PC-9 (cell line): ENCODE data around the gene AFG3L2. TPM values are rescaled to one million over a fixed set of nuclear protein-coding genes. Genes with fewer than 3 reads are reported as not detected.
A peak's percentile ranks its signal among the peaks of the same experiment; 100 is the strongest.

Experiments
- BruUV-seq: library from RNA; stranded (reverse); fragments of 400-500 nt; replicated peaks from 2 replicates; lab custom pipeline; 2021; lab: Mats Ljungman, UMichigan
- CTCF ChIA-PET: fragments of 300-600 bp; sonication (Branson Sonifier 250); formaldehyde crosslinking; loops from one replicate; lab custom pipeline; 2022; ENCODE audit warnings: antibody characterized with exemption; lab: Charles Lee
- POLR2A ChIA-PET: fragments of 300-600 bp; sonication (Branson Sonifier 250); formaldehyde crosslinking; loops from one replicate; lab custom pipeline; 2022; ENCODE audit warnings: antibody characterized with exemption; ENCODE audit not compliant: unreplicated experiment; lab: Charles Lee
- DNase-seq, 2 experiments: peaks; one replicate each; pipeline versions ENCODE4 v3.0.0 to v3.0.0-alpha.2; 2015 to 2022; ENCODE audit warnings: mixed read lengths in 1 of 2
- H2AFZ ChIP-seq: fragments of 200-600 bp; sonication (generic); 2 replicates; pipeline ENCODE4 v1.8.1; 2017; ENCODE audit warnings: antibody characterized with exemption
- H3F3A ChIP-seq: fragments of 200-600 bp; sonication (generic); 2 replicates; pipeline ENCODE4 v1.8.1; 2017; ENCODE audit warnings: antibody characterized with exemption, mild to moderate bottlenecking, low read depth; ENCODE audit not compliant: insufficient read depth
- H3K27ac ChIP-seq: fragments of 200-600 bp; sonication (generic); 2 replicates; pipeline ENCODE4 v1.6.1; 2016; ENCODE audit warnings: mixed run types
- H3K27me3 ChIP-seq: fragments of 200-600 bp; sonication (generic); 2 replicates; pipeline ENCODE4 v1.6.1; 2016; ENCODE audit warnings: low read depth, mixed run types; ENCODE audit not compliant: insufficient read depth
- H3K36me3 ChIP-seq: fragments of 200-600 bp; sonication (generic); 2 replicates; pipeline ENCODE4 v1.6.1; 2016; ENCODE audit warnings: low read depth, mixed run types
- H3K4me1 ChIP-seq: fragments of 200-600 bp; sonication (generic); replicated peaks from 2 replicates; pipeline ENCODE4 v1.6.1; 2016; ENCODE audit warnings: mixed run types; ENCODE audit not compliant: insufficient read depth
- H3K4me2 ChIP-seq: fragments of 200-600 bp; sonication (generic); 2 replicates; pipeline ENCODE4 v1.6.1; 2017; ENCODE audit warnings: mixed run types
- H3K4me3 ChIP-seq: fragments of 200-600 bp; sonication (generic); 2 replicates; pipeline ENCODE4 v1.6.1; 2016; ENCODE audit warnings: mixed run types
- H3K79me2 ChIP-seq: fragments of 200-600 bp; sonication (generic); 2 replicates; pipeline ENCODE4 v1.6.1; 2017; ENCODE audit warnings: low read depth, mixed run types
- H3K9me2 ChIP-seq: fragments of 200-600 bp; sonication (generic); 2 replicates; pipeline ENCODE4 v1.8.1; 2017; ENCODE audit warnings: mild to moderate bottlenecking; ENCODE audit not compliant: insufficient read depth
- H3K9me3 ChIP-seq: fragments of 200-600 bp; sonication (generic); 2 replicates; pipeline ENCODE4 v1.8.1; 2016; ENCODE audit warnings: low read depth; ENCODE audit not compliant: insufficient read depth
- H4K20me1 ChIP-seq: fragments of 200-600 bp; sonication (generic); 2 replicates; pipeline ENCODE4 v1.8.1; 2017; ENCODE audit not compliant: insufficient read depth
- EZH2 ChIP-seq: fragments of 200-600 bp; sonication (generic); IDR thresholded peaks from 2 replicates; pipeline ENCODE4 v1.8.0; 2017; ENCODE audit warnings: antibody characterized with exemption, low read depth
- intact Hi-C: fragments of 100-400 bp; cut with micrococcal nuclease; formaldehyde crosslinking; loops from one replicate; pipeline ENCODE4 v1.10.0; 2022; ENCODE audit not compliant: unreplicated experiment
- total RNA-seq: library from RNA; stranded (reverse); gene quantifications from 2 replicates; pipeline ENCODE4 v1.2.3, GENCODE V29; 2021
- TF ChIP-seq, protein P1 (sequence below): fragments of 200-600 bp; sonication (generic); conservative IDR thresholded peaks from 2 replicates; pipeline ENCODE4 v1.6.1; 2017; ENCODE audit warnings: mixed run types, antibody characterized with exemption, mild to moderate bottlenecking, moderate library complexity

AFG3L2 gene
- total RNA-seq, 1 experiment from 2014 or later, result 69.4 TPM

DNA sequence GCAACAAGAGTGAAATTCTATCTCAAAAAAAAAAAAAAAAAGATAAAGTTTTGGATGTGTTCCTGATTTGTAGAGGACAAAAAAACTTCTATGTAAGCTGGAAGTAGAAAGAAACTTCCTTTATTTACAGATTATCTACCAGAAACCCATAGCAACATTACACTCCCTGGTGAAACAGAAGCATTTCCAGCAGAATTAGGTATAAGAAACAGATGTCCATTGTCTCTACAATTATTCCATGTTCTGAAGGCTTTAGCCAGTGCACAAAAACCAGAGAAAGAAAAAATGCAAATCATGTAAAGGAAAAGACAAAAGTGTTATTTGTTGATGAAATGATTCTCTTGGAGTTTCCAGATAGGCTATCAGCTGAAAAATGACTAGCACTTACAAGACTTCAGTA lies 64.1 kb downstream of the AFG3L2 start:
- H3K27me3 ChIP-seq, result no peaks in the 10 kb centered on the region
- H4K20me1 ChIP-seq, result no peaks in the 10 kb centered on the region
- DNase-seq, result no peak
- no TSS peak for BruUV-seq
- H3K27ac ChIP-seq, result no peak overlapping the region
- peaks cover 4% of the 10 kb centered on the region; the same call in 1 of the 2 replicates for H3K9me3 ChIP-seq
- H2AFZ ChIP-seq, result no peak overlapping the region
- ChIA-PET CTCF (no interaction called here), POLR2A (no interaction called here)
- H3K36me3 ChIP-seq, result no peaks in the 10 kb centered on the region
- no peak overlapping the region for H3K4me3 ChIP-seq
- no peaks in the 10 kb centered on the region for H3K9me2 ChIP-seq
- TF ChIP-seq EZH2, result no peak
- TF ChIP-seq, protein P1, sequence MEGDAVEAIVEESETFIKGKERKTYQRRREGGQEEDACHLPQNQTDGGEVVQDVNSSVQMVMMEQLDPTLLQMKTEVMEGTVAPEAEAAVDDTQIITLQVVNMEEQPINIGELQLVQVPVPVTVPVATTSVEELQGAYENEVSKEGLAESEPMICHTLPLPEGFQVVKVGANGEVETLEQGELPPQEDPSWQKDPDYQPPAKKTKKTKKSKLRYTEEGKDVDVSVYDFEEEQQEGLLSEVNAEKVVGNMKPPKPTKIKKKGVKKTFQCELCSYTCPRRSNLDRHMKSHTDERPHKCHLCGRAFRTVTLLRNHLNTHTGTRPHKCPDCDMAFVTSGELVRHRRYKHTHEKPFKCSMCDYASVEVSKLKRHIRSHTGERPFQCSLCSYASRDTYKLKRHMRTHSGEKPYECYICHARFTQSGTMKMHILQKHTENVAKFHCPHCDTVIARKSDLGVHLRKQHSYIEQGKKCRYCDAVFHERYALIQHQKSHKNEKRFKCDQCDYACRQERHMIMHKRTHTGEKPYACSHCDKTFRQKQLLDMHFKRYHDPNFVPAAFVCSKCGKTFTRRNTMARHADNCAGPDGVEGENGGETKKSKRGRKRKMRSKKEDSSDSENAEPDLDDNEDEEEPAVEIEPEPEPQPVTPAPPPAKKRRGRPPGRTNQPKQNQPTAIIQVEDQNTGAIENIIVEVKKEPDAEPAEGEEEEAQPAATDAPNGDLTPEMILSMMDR, result no peak
- H3K4me2 ChIP-seq, result no peak overlapping the region
- 0 out of 2 replicates have a peak, but pooled peaks cover 6% of the 10 kb centered on the region for H3K4me1 ChIP-seq
- no peaks in the 10 kb centered on the region; the same call in 1 of the 2 replicates for H3F3A ChIP-seq
- no peaks in the 10 kb centered on the region for H3K79me2 ChIP-seq
- intact Hi-C loops, result no loop called here

DNA sequence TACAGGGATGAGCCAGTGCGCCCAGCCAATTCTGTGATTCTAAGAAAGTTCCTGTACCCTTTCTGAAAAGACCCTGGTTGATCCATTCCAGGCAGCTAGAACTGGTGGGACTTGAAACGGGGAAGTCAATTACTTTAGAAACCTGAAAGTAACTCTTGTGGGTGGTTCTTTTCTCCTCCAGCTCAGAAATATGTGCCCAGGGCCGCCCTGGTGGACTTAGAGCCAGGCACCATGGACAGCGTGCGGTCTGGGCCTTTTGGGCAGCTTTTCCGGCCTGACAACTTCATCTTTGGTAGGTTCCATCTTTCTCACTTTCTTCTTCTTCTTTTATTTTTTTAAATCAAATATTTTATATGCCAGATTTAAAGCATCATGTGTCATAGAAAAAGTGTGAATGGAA lies 66.3 kb downstream of the AFG3L2 start:
- H3K79me2 ChIP-seq, result no peaks in the 10 kb centered on the region
- no peak overlapping the region for H3K4me2 ChIP-seq
- no peaks in the 10 kb centered on the region for H3K36me3 ChIP-seq
- no TSS peak for BruUV-seq
- H3K9me2 ChIP-seq, result no peaks in the 10 kb centered on the region
- H2AFZ ChIP-seq, result no peak overlapping the region
- intact Hi-C loops, result no loop called here
- TF ChIP-seq, protein P1, result no peak
- TF ChIP-seq EZH2, result no peak
- CTCF ChIA-PET, result no interaction called here
- POLR2A ChIA-PET, result no interaction called here
- H3K27ac ChIP-seq, result no peak overlapping the region
- no peaks in the 10 kb centered on the region for H3K27me3 ChIP-seq
- no peak for DNase-seq
- H4K20me1 ChIP-seq, result no peaks in the 10 kb centered on the region
- H3F3A ChIP-seq, result peaks cover 4% of the 10 kb centered on the region; the same call in 1 of the 2 replicates
- H3K9me3 ChIP-seq, result peaks cover 4% of the 10 kb centered on the region; the same call in 1 of the 2 replicates
- H3K4me3 ChIP-seq, result no peak overlapping the region
- 0 out of 2 replicates have a peak, but pooled peaks cover 6% of the 10 kb centered on the region for H3K4me1 ChIP-seq

DNA sequence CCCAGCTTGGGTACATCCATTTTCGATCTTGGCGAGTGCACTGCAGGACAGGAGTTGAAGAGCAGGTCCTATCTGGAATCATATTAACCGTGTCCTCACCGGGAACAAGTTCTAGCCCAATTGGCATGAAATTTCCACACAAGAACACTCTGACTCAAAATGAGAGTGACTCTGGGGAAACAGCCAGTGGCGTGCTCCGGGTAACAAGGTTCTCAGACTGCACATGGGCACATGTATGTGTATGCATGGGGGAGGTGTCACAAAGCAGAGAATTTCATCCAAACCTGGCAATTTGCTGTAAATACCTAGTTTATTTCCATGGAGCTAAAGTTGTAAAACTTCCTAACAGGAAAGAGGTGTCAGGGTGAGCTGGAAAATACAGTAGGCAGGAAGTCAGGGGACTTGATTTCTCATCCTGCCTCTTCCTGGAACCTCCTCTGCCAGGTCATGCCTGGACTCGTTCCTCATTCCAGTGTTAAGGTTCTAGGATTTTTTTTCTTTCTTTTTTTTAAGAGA lies 67.3 kb downstream of the AFG3L2 start:
- Histone ChIP-seq H3K9me2 (no peaks in the 10 kb centered on the region), H2AFZ (no peak overlapping the region), H4K20me1 (no peaks in the 10 kb centered on the region), H3K9me3 (peaks cover 4% of the 10 kb centered on the region; the same call in 1 of the 2 replicates), H3K4me1 (0 out of 2 replicates have a peak, but pooled peaks cover 6% of the 10 kb centered on the region), H3K79me2 (no peaks in the 10 kb centered on the region), H3K36me3 (no peaks in the 10 kb centered on the region), H3K27me3 (no peaks in the 10 kb centered on the region), H3K4me2 (no peak overlapping the region; the same call in 1 of the 2 replicates), H3K27ac (no peak overlapping the region), H3F3A (peaks cover 4% of the 10 kb centered on the region; the same call in 1 of the 2 replicates), H3K4me3 (no peak overlapping the region)
- ChIA-PET POLR2A (interaction anchor here (0.6 kb wide), 1 partner anchor 487 kb away, joined by 3 read pairs; no protein-coding TSS in a partner anchor), CTCF (interaction anchor here (0.6 kb wide), 1 partner anchor 268 kb away, joined by 5 read pairs; no protein-coding TSS in a partner anchor)
- TSS peak; percentile 42 for BruUV-seq
- TF ChIP-seq EZH2, result no peak
- TF ChIP-seq, protein P1, result no peak
- intact Hi-C loops, result no loop called here
- DNase-seq, result no peak
